Suprapubic skin (tissue), 4 donors: ENCODE data around the gene SSRP1. TPM values are rescaled to one million over a fixed set of nuclear protein-coding genes. Genes with fewer than 3 reads are reported as not detected.
A peak's percentile ranks its signal among the peaks of the same experiment; 100 is the strongest.

ENCODE experiments used
- DNase-seq, 2 donors: peaks; one replicate each; pipeline ENCODE4 v3.0.0-alpha.2; 2019; ENCODE audit warnings: low spot score in 2 of 2
- H3K27ac ChIP-seq: fragments of 200-600 bp; sonication (generic); one replicate; pipeline ENCODE4 v1.5.1; 2019
- H3K27me3 ChIP-seq: fragments of 200-600 bp; sonication (generic); one replicate; pipeline ENCODE4 v1.5.1; 2019
- H3K36me3 ChIP-seq: fragments of 200-600 bp; sonication (generic); one replicate; pipeline ENCODE4 v1.5.1; 2019
- H3K4me1 ChIP-seq: fragments of 200-600 bp; sonication (generic); one replicate; pipeline ENCODE4 v1.5.1; 2019
- H3K4me3 ChIP-seq: fragments of 200-600 bp; sonication (generic); one replicate; pipeline ENCODE4 v1.5.1; 2019; ENCODE audit warnings: mild to moderate bottlenecking
- H3K9me3 ChIP-seq: fragments of 200-600 bp; sonication (generic); one replicate; pipeline ENCODE4 v1.5.1; 2019
- CTCF ChIP-seq, 2 donors: fragments of 200-600 bp in 1 of 2; fragments of 450-650 bp in 1 of 2; sonication (generic) in 1 of 2; IDR thresholded peaks; one replicate each; pipeline ENCODE4 v1.5.1; 2016 to 2019; ENCODE audit warnings: antibody characterized with exemption in 2 of 2, mild to moderate bottlenecking in 1 of 2, moderate library complexity in 1 of 2
- EP300 ChIP-seq: sonication (generic); formaldehyde crosslinking; IDR thresholded peaks from one replicate; pipeline ENCODE4 v1.6.1; 2017; ENCODE audit warnings: antibody characterized with exemption
- POLR2A ChIP-seq, 2 donors: fragments of 450-650 bp; IDR thresholded peaks; one replicate each; pipeline ENCODE4 v1.6.1; 2017; ENCODE audit warnings: antibody characterized with exemption in 2 of 2, mild to moderate bottlenecking in 2 of 2, moderate library complexity in 2 of 2
- POLR2AphosphoS5 ChIP-seq, 3 donors: sonication (generic); formaldehyde crosslinking; IDR thresholded peaks; one replicate each; pipeline ENCODE4 v1.6.1; 2017; ENCODE audit warnings: antibody characterized with exemption in 3 of 3
- WGBS: methylation state at CpG from one replicate; pipeline ENCODE4 v1.1.5; 2018; 5-methylcytosine and 5-hydroxymethylcytosine counted together
- total RNA-seq, 4 donors: library from RNA; depleted of rRNA; stranded (reverse); fragments of >200 nt; gene quantifications; one replicate each; pipeline ENCODE4 v1.1.0, GENCODE V29; 2016

Gene SSRP1
- 10 to 100 TPM; 59.9 to 96.5 (median 67.9) TPM for total RNA-seq

GRCh38 chr11:57335343-57336110 is at the start of gene SSRP1:
SSRP1 (minus strand) TSS chr11:57335892; CDS start chr11:57335121, 771 bp downstream.
- TF ChIP-seq POLR2A (IDR thresholded peaks at IDR 0.05) = no peak
- TF ChIP-seq CTCF (IDR thresholded peaks at IDR 0.05) = no peak
- TF ChIP-seq POLR2AphosphoS5 (IDR thresholded peaks at IDR 0.05) = no peak
- TF ChIP-seq EP300 = no peak
- H3K9me3 ChIP-seq = no peaks in the 10 kb centered on the region
- H3K27ac ChIP-seq = peak within 1 kb of the TSS; percentile 94
- peak; percentile 91 to 92 for DNase-seq
- H3K4me3 ChIP-seq = peak within 1 kb of the TSS; percentile 94
- H3K27me3 ChIP-seq = no peaks in the 10 kb centered on the region
- H3K36me3 ChIP-seq = peaks cover 30% of the 10 kb centered on the region
- 0% methylated on average over 15 of the region's 69 CpGs for WGBS
- peaks cover 28% of the 10 kb centered on the region for H3K4me1 ChIP-seq

GRCh38 chr11:57380975-57381374 is 45.3 kb upstream of the SSRP1 start, which contains the start of gene PRG3:
PRG3 (minus strand) TSS chr11:57381150; CDS start chr11:57380708, 442 bp downstream.
- H3K9me3 ChIP-seq = no peaks in the 10 kb centered on the region
- TF ChIP-seq POLR2A (IDR thresholded peaks at IDR 0.05) = no peak
- TF ChIP-seq EP300 = no peak
- TF ChIP-seq CTCF (IDR thresholded peaks at IDR 0.05) = no peak
- TF ChIP-seq POLR2AphosphoS5 (IDR thresholded peaks at IDR 0.05) = no peak
- H3K4me3 ChIP-seq = no peak within 1 kb of the TSS
- H3K4me1 ChIP-seq = no peaks in the 10 kb centered on the region
- no peaks in the 10 kb centered on the region for H3K27me3 ChIP-seq
- 83% methylated on average over 2 of the region's 2 CpGs for WGBS
- no peaks in the 10 kb centered on the region for H3K36me3 ChIP-seq
- no peak within 1 kb of the TSS for H3K27ac ChIP-seq
- DNase-seq = no peak

DNA sequence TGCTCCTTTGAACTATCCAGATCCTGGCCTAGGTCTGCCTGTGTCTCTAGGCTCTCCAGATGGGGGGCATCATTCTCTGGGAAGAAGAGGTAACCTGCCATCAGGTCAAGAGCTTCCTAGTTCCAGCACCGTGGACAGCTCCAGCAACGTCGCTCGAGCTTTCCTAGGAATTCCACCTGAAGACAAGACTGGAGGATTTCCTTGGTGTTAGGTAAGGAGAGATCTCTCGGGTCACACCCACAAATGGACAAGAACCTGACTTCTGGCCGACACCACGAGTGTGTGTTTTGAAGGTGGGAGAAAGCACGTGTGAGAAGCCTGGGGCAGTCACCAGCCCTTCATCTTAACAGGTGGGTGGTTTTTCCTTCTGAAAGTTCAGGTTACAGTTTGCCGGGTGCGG is 44.0 kb upstream of the SSRP1 start:
- WGBS = 32% methylated on average over 9 of the region's 10 CpGs
- no peak overlapping the region for H3K27ac ChIP-seq
- no peaks in the 10 kb centered on the region for H3K27me3 ChIP-seq
- no peak for DNase-seq
- no peaks in the 10 kb centered on the region for H3K4me1 ChIP-seq
- H3K36me3 ChIP-seq = no peaks in the 10 kb centered on the region
- no peaks in the 10 kb centered on the region for H3K9me3 ChIP-seq
- H3K4me3 ChIP-seq = no peak overlapping the region
- no peak for TF ChIP-seq EP300
- TF ChIP-seq POLR2AphosphoS5 (IDR thresholded peaks at IDR 0.05) = no peak
- TF ChIP-seq POLR2A (IDR thresholded peaks at IDR 0.05) = no peak

- Histone ChIP-seq H3K36me3 (no peaks in the 10 kb centered on the region), H3K27me3 (no peaks in the 10 kb centered on the region), H3K4me1 (no peaks in the 10 kb centered on the region), H3K9me3 (no peaks in the 10 kb centered on the region), H3K27ac (no peak overlapping the region), H3K4me3 (no peak overlapping the region)
- no peak for TF ChIP-seq CTCF (IDR thresholded peaks at IDR 0.05)
- no peak for TF ChIP-seq POLR2AphosphoS5 (IDR thresholded peaks at IDR 0.05)
- no peak for TF ChIP-seq EP300
- TF ChIP-seq POLR2A (IDR thresholded peaks at IDR 0.05) = no peak
- no peak for DNase-seq
These were observed 42.5 kb upstream of the SSRP1 start for GRCh38 chr11:57378186-57378585.

- Histone ChIP-seq H3K4me3 (no peak overlapping the region), H3K4me1 (no peaks in the 10 kb centered on the region)
- TF ChIP-seq EP300 (no peak), POLR2AphosphoS5 (IDR thresholded peaks at IDR 0.05) (no peak), CTCF (IDR thresholded peaks at IDR 0.05) (no peak), POLR2A (IDR thresholded peaks at IDR 0.05) (no peak)
These were observed 41.4 kb upstream of the SSRP1 start for GRCh38 chr11:57377107-57377506.

More at GRCh38 chr11:57377107-57377506, 41.4 kb upstream of the SSRP1 start:
- Histone ChIP-seq H3K9me3 (no peaks in the 10 kb centered on the region), H3K36me3 (no peaks in the 10 kb centered on the region), H3K27ac (no peak overlapping the region), H3K27me3 (no peaks in the 10 kb centered on the region)
- WGBS = 50% methylated on average over 5 of the region's 5 CpGs
- DNase-seq = no peak
